Gastrocnemius medialis (tissue), 4 donors: ENCODE data around the gene ROPN1B. TPM values are rescaled to one million over a fixed set of nuclear protein-coding genes. Genes with fewer than 3 reads are reported as not detected.
"Not testable (repeated sequence)": the region's sequence is repeated elsewhere in the genome, so short reads cannot be mapped to it uniquely, and the experiment has no call there.

Experiments
- ATAC-seq, 2 donors: fragments of 150-250 bp; one replicate each; pipeline ENCODE4 v1.9.1; 2016
- DNase-seq, 2 donors: peaks; one replicate each; pipeline ENCODE4 v3.0.0-alpha.2; 2019
- H3K27ac ChIP-seq, 4 donors: fragments of 200-600 bp; sonication (generic); 1 replicate in 1 of 4; 2 replicates in 3 of 4; pipeline ENCODE4 v1.5.1; 2016 to 2018; ENCODE audit warnings: mild to moderate bottlenecking in 2 of 4, moderate library complexity in 1 of 4
- H3K27me3 ChIP-seq, 3 donors: fragments of 200-600 bp; sonication (generic) in 2 of 3; 1 replicate in 1 of 3; 2 replicates in 2 of 3; pipeline versions ENCODE4 v1.5.1 to v1.6.0; 2016 to 2019; ENCODE audit warnings: mild to moderate bottlenecking in 1 of 3, moderate library complexity in 1 of 3
- H3K36me3 ChIP-seq, 2 donors: fragments of 200-600 bp; sonication (generic) in 1 of 2; one replicate each; pipeline ENCODE4 v1.5.1; 2017 to 2018
- H3K4me1 ChIP-seq, 2 donors: fragments of 200-600 bp; sonication (generic) in 1 of 2; one replicate each; pipeline ENCODE4 v1.5.1; 2016 to 2017; ENCODE audit warnings: mild to moderate bottlenecking in 2 of 2
- H3K4me3 ChIP-seq, 4 donors: fragments of 200-600 bp; sonication (generic) in 3 of 4; 1 replicate in 1 of 4; 2 replicates in 3 of 4; pipeline ENCODE4 v1.5.1; 2016 to 2019; ENCODE audit warnings: mild to moderate bottlenecking in 2 of 4
- H3K9me3 ChIP-seq, 3 donors: fragments of 200-600 bp; sonication (generic) in 2 of 3; 1 replicate in 1 of 3; 2 replicates in 2 of 3; pipeline ENCODE4 v1.5.1; 2016 to 2019
- CTCF ChIP-seq, 5 experiments: fragments of 450-650 bp in 3 of 5; fragments of 200-600 bp in 2 of 5; sonication (generic) in 2 of 5; IDR thresholded peaks in 4 of 5; conservative IDR thresholded peaks in 1 of 5; 1 replicate in 4 of 5; 2 replicates in 1 of 5; pipeline ENCODE4 v1.5.1; 2016 to 2019; ENCODE audit warnings: antibody characterized with exemption in 5 of 5, mild to moderate bottlenecking in 3 of 5, moderate library complexity in 3 of 5
- in situ Hi-C, 4 donors: fragments of 200-750 bp; cut with MboI; loops; one replicate each; pipeline versions ENCODE4 v1.15.0 to v1.8.0; 2017; ENCODE audit warnings: low sequenced_read_pairs in 4 of 4
- intact Hi-C: fragments of 100-400 bp; cut with DNase I; formaldehyde crosslinking; loops from one replicate; pipeline ENCODE4 v1.15.1; 2023; ENCODE audit warnings: low total_unique reads
- total RNA-seq, 4 donors: library from RNA; depleted of rRNA; stranded (reverse); fragments of >200 nt; gene quantifications; one replicate each; pipeline versions ENCODE4 v1.1.0 to v1.2.3, GENCODE V29; 2016

ROPN1B gene
- total RNA-seq, 4 donors from 2014 or later = 0.66 to 1.3 TPM; not detected in 2

GRCh38 chr3:125928771-125929545, 40.0 kb upstream of the ROPN1B start:
- H3K27ac ChIP-seq, H3K9me3 ChIP-seq, intact Hi-C loops, H3K27me3 ChIP-seq, H3K36me3 ChIP-seq, in situ Hi-C loops, H3K4me1 ChIP-seq, H3K4me3 ChIP-seq, ATAC-seq: not testable (repeated sequence)
- peak in 1 of 2 donors; percentile 57 for DNase-seq
- peak; percentile 34 to 66 (median 50) for TF ChIP-seq CTCF (IDR thresholded peaks at IDR 0.05 in 4 of 5, conservative IDR thresholded peaks at IDR 0.05 in 1 of 5)

- in situ Hi-C loops, DNase-seq: not testable (repeated sequence)
These were observed 39.2 kb upstream of the ROPN1B start for GRCh38 chr3:125929765-125930164.

GRCh38 chr3:125931355-125931880, 37.6 kb upstream of the ROPN1B start:
- DNase-seq, H3K9me3 ChIP-seq, H3K4me3 ChIP-seq, H3K27ac ChIP-seq, H3K27me3 ChIP-seq, ATAC-seq, intact Hi-C loops, H3K4me1 ChIP-seq, H3K36me3 ChIP-seq, in situ Hi-C loops: not testable (repeated sequence)

More at GRCh38 chr3:125929765-125930164, 39.2 kb upstream of the ROPN1B start:
- ATAC-seq, H3K4me1 ChIP-seq, intact Hi-C loops, H3K27ac ChIP-seq, H3K36me3 ChIP-seq, H3K9me3 ChIP-seq, H3K27me3 ChIP-seq, H3K4me3 ChIP-seq: not testable (repeated sequence)

GRCh38 chr3:125933397-125934173, 35.4 kb upstream of the ROPN1B start:
- H3K9me3 ChIP-seq, H3K4me1 ChIP-seq, in situ Hi-C loops, ATAC-seq, H3K27me3 ChIP-seq, intact Hi-C loops, H3K27ac ChIP-seq, H3K36me3 ChIP-seq, DNase-seq, H3K4me3 ChIP-seq: not testable (repeated sequence)

GRCh38 chr3:125935252-125935874, 33.6 kb upstream of the ROPN1B start:
- ATAC-seq, DNase-seq, H3K9me3 ChIP-seq, intact Hi-C loops, H3K27me3 ChIP-seq, H3K36me3 ChIP-seq, H3K4me1 ChIP-seq, H3K4me3 ChIP-seq, in situ Hi-C loops, H3K27ac ChIP-seq: not testable (repeated sequence)

- H3K27ac ChIP-seq, H3K4me1 ChIP-seq, in situ Hi-C loops, H3K4me3 ChIP-seq, H3K27me3 ChIP-seq, DNase-seq, intact Hi-C loops, H3K9me3 ChIP-seq, H3K36me3 ChIP-seq: not testable (repeated sequence)
- TF ChIP-seq CTCF (IDR thresholded peaks at IDR 0.05 in 4 of 5, conservative IDR thresholded peaks at IDR 0.05 in 1 of 5) = peak in 3 of 5 experiments; percentile 21 to 42 (median 31)
- peak; percentile 30 to 58 for ATAC-seq
These were observed 32.7 kb upstream of the ROPN1B start for GRCh38 chr3:125936210-125936815.

- H3K27me3 ChIP-seq, DNase-seq, H3K4me3 ChIP-seq, H3K27ac ChIP-seq, intact Hi-C loops, H3K36me3 ChIP-seq, ATAC-seq, in situ Hi-C loops, H3K4me1 ChIP-seq, H3K9me3 ChIP-seq: not testable (repeated sequence)
These were observed 32.1 kb upstream of the ROPN1B start for GRCh38 chr3:125936891-125937290.

- H3K4me3 ChIP-seq, H3K36me3 ChIP-seq, H3K27ac ChIP-seq, intact Hi-C loops, in situ Hi-C loops, DNase-seq, H3K27me3 ChIP-seq, H3K4me1 ChIP-seq, H3K9me3 ChIP-seq, ATAC-seq: not testable (repeated sequence)
These were observed 21.2 kb upstream of the ROPN1B start for GRCh38 chr3:125947806-125948205.

GRCh38 chr3:125948901-125949300, 20.1 kb upstream of the ROPN1B start:
- H3K27me3 ChIP-seq, H3K9me3 ChIP-seq, H3K4me1 ChIP-seq, DNase-seq, in situ Hi-C loops, H3K27ac ChIP-seq, H3K4me3 ChIP-seq, ATAC-seq, intact Hi-C loops, H3K36me3 ChIP-seq: not testable (repeated sequence)
